ENCODE results near the gene FAM240B.

The FAM240B gene

GRCh38 chr9:38670542-38671371, 49.2 kb downstream of the FAM240B start:
- no peak overlapping the region for H3K4me3 ChIP-seq (ENCODE audit: low read length)
- 64% methylated on average over 3 of the region's 5 CpGs for WGBS
- H3K36me3 ChIP-seq (ENCODE audit: insufficient read depth, low read length): no peaks in the 10 kb centered on the region
- no peaks in the 10 kb centered on the region for H3K9me3 ChIP-seq (ENCODE audit: insufficient read depth, low read depth, low read length)
- H3K4me1 ChIP-seq (ENCODE audit: insufficient read depth, low read length): peaks cover 24% of the 10 kb centered on the region
- H3K27me3 ChIP-seq (ENCODE audit: insufficient read depth, low read length): no peaks in the 10 kb centered on the region; the same call in 1 of the 2 replicates
- H3K9ac ChIP-seq (ENCODE audit: low read depth, low read length): no peak overlapping the region
- H3K27ac ChIP-seq (ENCODE audit: low read depth, low read length): no peak overlapping the region

GRCh38 chr9:38668791-38669466, 51.0 kb downstream of the FAM240B start:
- Histone ChIP-seq H3K27ac (ENCODE audit: low read depth, low read length) (no peak overlapping the region), H3K27me3 (ENCODE audit: insufficient read depth, low read length) (no peaks in the 10 kb centered on the region), H3K4me1 (ENCODE audit: insufficient read depth, low read length) (peaks cover 21% of the 10 kb centered on the region), H3K9ac (ENCODE audit: low read depth, low read length) (no peak overlapping the region), H3K9me3 (ENCODE audit: insufficient read depth, low read depth, low read length) (no peaks in the 10 kb centered on the region), H3K36me3 (ENCODE audit: insufficient read depth, low read length) (no peaks in the 10 kb centered on the region), H3K4me3 (ENCODE audit: low read length) (no peak overlapping the region)
- WGBS: 86% methylated on average over 10 of the region's 10 CpGs

- Histone ChIP-seq H3K4me3 (ENCODE audit: low read length) (no peak overlapping the region), H3K27me3 (ENCODE audit: insufficient read depth, low read length) (no peaks in the 10 kb centered on the region), H3K9me3 (ENCODE audit: insufficient read depth, low read depth, low read length) (no peaks in the 10 kb centered on the region), H3K27ac (ENCODE audit: low read depth, low read length) (no peak overlapping the region), H3K9ac (ENCODE audit: low read depth, low read length) (no peak overlapping the region), H3K4me1 (ENCODE audit: insufficient read depth, low read length) (no peaks in the 10 kb centered on the region), H3K36me3 (ENCODE audit: insufficient read depth, low read length) (no peaks in the 10 kb centered on the region)
- 86% methylated on average over 6 of the region's 8 CpGs for WGBS
Measured at GRCh38 chr9:38662763-38663593, 57.0 kb downstream of the FAM240B start.

GRCh38 chr9:38659538-38659937, 60.4 kb downstream of the FAM240B start:
- no peaks in the 10 kb centered on the region for H3K36me3 ChIP-seq (ENCODE audit: insufficient read depth, low read length)
- 90% methylated on average over 4 of the region's 7 CpGs for WGBS
- no peaks in the 10 kb centered on the region for H3K4me1 ChIP-seq (ENCODE audit: insufficient read depth, low read length)
- H3K27me3 ChIP-seq (ENCODE audit: insufficient read depth, low read length): no peaks in the 10 kb centered on the region
- H3K9me3 ChIP-seq (ENCODE audit: insufficient read depth, low read depth, low read length): no peaks in the 10 kb centered on the region
- H3K4me3 ChIP-seq (ENCODE audit: low read length): no peak overlapping the region
- no peak overlapping the region for H3K27ac ChIP-seq (ENCODE audit: low read depth, low read length)
- H3K9ac ChIP-seq (ENCODE audit: low read depth, low read length): no peak overlapping the region

GRCh38 chr9:38656896-38657295, 63.0 kb downstream of the FAM240B start:
- Histone ChIP-seq H3K4me3 (ENCODE audit: low read length) (no peak overlapping the region), H3K9ac (ENCODE audit: low read depth, low read length) (no peak overlapping the region)
- WGBS: 36% methylated on average over 5 of the region's 5 CpGs

GRCh38 chr9:38652486-38652885, 67.4 kb downstream of the FAM240B start:
- Histone ChIP-seq H3K36me3 (ENCODE audit: insufficient read depth, low read length) (no peaks in the 10 kb centered on the region), H3K4me3 (ENCODE audit: low read length) (no peak overlapping the region), H3K9me3 (ENCODE audit: insufficient read depth, low read depth, low read length) (no peaks in the 10 kb centered on the region), H3K4me1 (ENCODE audit: insufficient read depth, low read length) (no peaks in the 10 kb centered on the region), H3K27me3 (ENCODE audit: insufficient read depth, low read length) (no peaks in the 10 kb centered on the region), H3K9ac (ENCODE audit: low read depth, low read length) (no peak overlapping the region), H3K27ac (ENCODE audit: low read depth, low read length) (no peak overlapping the region)
- WGBS: 96% methylated on average over 7 of the region's 7 CpGs

More at GRCh38 chr9:38656896-38657295, 63.0 kb downstream of the FAM240B start:
- no peaks in the 10 kb centered on the region for H3K27me3 ChIP-seq (ENCODE audit: insufficient read depth, low read length)
- no peak overlapping the region for H3K27ac ChIP-seq (ENCODE audit: low read depth, low read length)
- H3K36me3 ChIP-seq (ENCODE audit: insufficient read depth, low read length): no peaks in the 10 kb centered on the region
- H3K4me1 ChIP-seq (ENCODE audit: insufficient read depth, low read length): no peaks in the 10 kb centered on the region
- H3K9me3 ChIP-seq (ENCODE audit: insufficient read depth, low read depth, low read length): no peaks in the 10 kb centered on the region

- Histone ChIP-seq H3K9ac (ENCODE audit: low read depth, low read length) (no peak overlapping the region), H3K4me1 (ENCODE audit: insufficient read depth, low read length) (no peaks in the 10 kb centered on the region), H3K9me3 (ENCODE audit: insufficient read depth, low read depth, low read length) (no peaks in the 10 kb centered on the region), H3K4me3 (ENCODE audit: low read length) (no peak overlapping the region), H3K36me3 (ENCODE audit: insufficient read depth, low read length) (no peaks in the 10 kb centered on the region), H3K27ac (ENCODE audit: low read depth, low read length) (no peak overlapping the region), H3K27me3 (ENCODE audit: insufficient read depth, low read length) (no peaks in the 10 kb centered on the region)
- WGBS: 83% methylated on average over 2 of the region's 2 CpGs
Measured at GRCh38 chr9:38652044-38652443, 67.9 kb downstream of the FAM240B start.

GRCh38 chr9:38651400-38652042, 68.4 kb downstream of the FAM240B start:
- Histone ChIP-seq H3K36me3 (ENCODE audit: insufficient read depth, low read length) (no peaks in the 10 kb centered on the region), H3K4me3 (ENCODE audit: low read length) (no peak overlapping the region), H3K27ac (ENCODE audit: low read depth, low read length) (no peak overlapping the region), H3K4me1 (ENCODE audit: insufficient read depth, low read length) (no peaks in the 10 kb centered on the region), H3K27me3 (ENCODE audit: insufficient read depth, low read length) (no peaks in the 10 kb centered on the region), H3K9ac (ENCODE audit: low read depth, low read length) (no peak overlapping the region), H3K9me3 (ENCODE audit: insufficient read depth, low read depth, low read length) (no peaks in the 10 kb centered on the region)
- 92% methylated on average over 8 of the region's 8 CpGs for WGBS

GRCh38 chr9:38650564-38650963, 69.4 kb downstream of the FAM240B start:
- WGBS: 94% methylated on average over 8 of the region's 8 CpGs
- Histone ChIP-seq H3K27ac (ENCODE audit: low read depth, low read length) (no peak overlapping the region), H3K4me3 (ENCODE audit: low read length) (no peak overlapping the region), H3K27me3 (ENCODE audit: insufficient read depth, low read length) (no peaks in the 10 kb centered on the region), H3K9ac (ENCODE audit: low read depth, low read length) (no peak overlapping the region), H3K4me1 (ENCODE audit: insufficient read depth, low read length) (no peaks in the 10 kb centered on the region), H3K36me3 (ENCODE audit: insufficient read depth, low read length) (no peaks in the 10 kb centered on the region), H3K9me3 (ENCODE audit: insufficient read depth, low read depth, low read length) (no peaks in the 10 kb centered on the region)

- Histone ChIP-seq H3K4me3 (ENCODE audit: low read length) (no peak overlapping the region), H3K9me3 (ENCODE audit: insufficient read depth, low read depth, low read length) (no peaks in the 10 kb centered on the region), H3K36me3 (ENCODE audit: insufficient read depth, low read length) (no peaks in the 10 kb centered on the region), H3K4me1 (ENCODE audit: insufficient read depth, low read length) (no peaks in the 10 kb centered on the region), H3K9ac (ENCODE audit: low read depth, low read length) (no peak overlapping the region), H3K27me3 (ENCODE audit: insufficient read depth, low read length) (no peaks in the 10 kb centered on the region), H3K27ac (ENCODE audit: low read depth, low read length) (no peak overlapping the region)
- WGBS: 93% methylated on average over 8 of the region's 8 CpGs
Measured at GRCh38 chr9:38649731-38650363, 70.1 kb downstream of the FAM240B start.
